C4-2B (cell line): ENCODE measurements around the gene TCF12.

Source experiments
- ZFX ChIP-seq: fragments of 450-650 bp; IDR thresholded peaks from 2 replicates; pipeline ENCODE4 v1.6.1; 2017
- TF ChIP-seq, protein P1 (sequence below): fragments of 450-650 bp; conservative IDR thresholded peaks from 2 replicates; pipeline ENCODE4 v1.5.1; 2017; ENCODE audit warnings: mild to moderate bottlenecking

DNA sequence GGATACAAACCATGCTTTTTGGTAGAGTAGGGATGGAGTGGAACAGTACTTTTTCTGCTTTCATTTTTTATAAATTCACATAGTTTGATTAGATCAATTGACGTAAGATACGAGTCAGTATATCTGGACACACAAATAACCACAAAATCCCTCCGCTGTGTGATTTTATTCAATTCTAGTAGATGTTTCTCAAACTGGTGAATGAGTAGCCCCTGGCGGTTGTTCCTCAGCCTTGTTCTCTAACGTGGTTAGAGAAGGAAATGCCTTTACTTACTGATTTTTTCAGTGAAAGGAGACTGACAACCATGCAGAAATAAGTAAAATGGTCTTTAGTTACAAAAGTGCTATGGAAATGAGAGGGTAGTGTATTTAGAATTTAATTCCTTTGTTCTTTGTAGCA is 161.0 kb downstream of the TCF12 start:
- TF ChIP-seq, protein P1, sequence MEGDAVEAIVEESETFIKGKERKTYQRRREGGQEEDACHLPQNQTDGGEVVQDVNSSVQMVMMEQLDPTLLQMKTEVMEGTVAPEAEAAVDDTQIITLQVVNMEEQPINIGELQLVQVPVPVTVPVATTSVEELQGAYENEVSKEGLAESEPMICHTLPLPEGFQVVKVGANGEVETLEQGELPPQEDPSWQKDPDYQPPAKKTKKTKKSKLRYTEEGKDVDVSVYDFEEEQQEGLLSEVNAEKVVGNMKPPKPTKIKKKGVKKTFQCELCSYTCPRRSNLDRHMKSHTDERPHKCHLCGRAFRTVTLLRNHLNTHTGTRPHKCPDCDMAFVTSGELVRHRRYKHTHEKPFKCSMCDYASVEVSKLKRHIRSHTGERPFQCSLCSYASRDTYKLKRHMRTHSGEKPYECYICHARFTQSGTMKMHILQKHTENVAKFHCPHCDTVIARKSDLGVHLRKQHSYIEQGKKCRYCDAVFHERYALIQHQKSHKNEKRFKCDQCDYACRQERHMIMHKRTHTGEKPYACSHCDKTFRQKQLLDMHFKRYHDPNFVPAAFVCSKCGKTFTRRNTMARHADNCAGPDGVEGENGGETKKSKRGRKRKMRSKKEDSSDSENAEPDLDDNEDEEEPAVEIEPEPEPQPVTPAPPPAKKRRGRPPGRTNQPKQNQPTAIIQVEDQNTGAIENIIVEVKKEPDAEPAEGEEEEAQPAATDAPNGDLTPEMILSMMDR, result no peak
- no peak for TF ChIP-seq ZFX
